Keratinocyte (primary cell): ENCODE measurements around the gene C2orf78. TPM values are rescaled to one million over a fixed set of nuclear protein-coding genes. Genes with fewer than 3 reads are reported as not detected.

Source experiments
- DNase-seq: peaks from one replicate; pipeline ENCODE4 v3.0.0-alpha.2; 2011; ENCODE audit warnings: low read depth, missing footprints, low spot score
- FAIRE-seq: peaks from 2 replicates; lab custom pipeline; 2011; peaks lifted over from hg19 to GRCh38; lab: Jason Lieb, UNC
- H2AFZ ChIP-seq: 2 replicates; pipeline ENCODE4 v1.6.0; 2012; ENCODE audit warnings: low read length, control low read depth, inconsistent platforms; ENCODE audit not compliant: control insufficient read depth
- H3K27ac ChIP-seq: 2 replicates; pipeline ENCODE4 v1.5.1; 2011; ENCODE audit warnings: low read length; ENCODE audit not compliant: control insufficient read depth, insufficient read depth
- H3K27me3 ChIP-seq: 3 replicates; pipeline ENCODE4 v1.6.0; 2011; ENCODE audit warnings: low read length; ENCODE audit not compliant: control insufficient read depth, insufficient read depth; ENCODE audit errors: extremely low read depth
- H3K36me3 ChIP-seq, 2 experiments: 2 replicates in 1 of 2; 3 replicates in 1 of 2; pipeline ENCODE4 v1.5.1; 2011; ENCODE audit warnings: low read length in 2 of 2, mild to moderate bottlenecking in 1 of 2; ENCODE audit not compliant: control insufficient read depth in 2 of 2, insufficient read depth in 2 of 2; ENCODE audit errors: extremely low read depth in 1 of 2
- H3K4me1 ChIP-seq: 3 replicates; pipeline ENCODE4 v1.5.1; 2011; ENCODE audit warnings: low read length; ENCODE audit not compliant: control insufficient read depth, insufficient read depth; ENCODE audit errors: extremely low read depth
- H3K4me2 ChIP-seq: 3 replicates; pipeline ENCODE4 v1.6.0; 2011; ENCODE audit warnings: low read depth, low read length; ENCODE audit not compliant: control insufficient read depth, insufficient read depth; ENCODE audit errors: extremely low read depth
- H3K4me3 ChIP-seq, 3 experiments: fragments of 200-600 bp in 1 of 3; sonication (generic) in 1 of 3; 2 replicates in 2 of 3; 3 replicates in 1 of 3; pipeline ENCODE4 v1.5.1; 2011 to 2016; ENCODE audit warnings: low read length in 3 of 3, mild to moderate bottlenecking in 3 of 3, control low read depth in 2 of 3, inconsistent platforms in 1 of 3, low read depth in 1 of 3, mixed read lengths in 1 of 3, mixed run types in 1 of 3, moderate library complexity in 1 of 3; ENCODE audit not compliant: control insufficient read depth in 2 of 3, insufficient read depth in 2 of 3; ENCODE audit errors: extremely low read depth in 1 of 3
- H3K79me2 ChIP-seq: 2 replicates; pipeline ENCODE4 v1.6.0; 2012; ENCODE audit warnings: low read length; ENCODE audit not compliant: control insufficient read depth, insufficient read depth
- H3K9ac ChIP-seq: 3 replicates; pipeline ENCODE4 v1.6.0; 2011; ENCODE audit warnings: low read length; ENCODE audit not compliant: control insufficient read depth, insufficient read depth; ENCODE audit errors: extremely low read depth
- H3K9me1 ChIP-seq: 3 replicates; pipeline ENCODE4 v1.6.0; 2011; ENCODE audit warnings: low read length; ENCODE audit not compliant: control insufficient read depth, insufficient read depth; ENCODE audit errors: extremely low read depth
- H3K9me3 ChIP-seq: 2 replicates; pipeline ENCODE4 v1.5.1; 2012; ENCODE audit warnings: low read depth, low read length; ENCODE audit not compliant: control insufficient read depth
- H4K20me1 ChIP-seq: 3 replicates; pipeline ENCODE4 v1.6.0; 2011; ENCODE audit warnings: low read length; ENCODE audit not compliant: control insufficient read depth, insufficient read depth; ENCODE audit errors: extremely low read depth
- CTCF ChIP-seq, 3 experiments: IDR thresholded peaks in 1 of 3; conservative IDR thresholded peaks in 1 of 3; optimal IDR thresholded peaks in 1 of 3; 2 replicates in 2 of 3; 3 replicates in 1 of 3; pipeline versions ENCODE3 to v1.5.1; 2011; ENCODE audit warnings: low read length in 3 of 3, mild to moderate bottlenecking in 3 of 3, moderate library complexity in 2 of 3, control low read depth in 1 of 3, inconsistent platforms in 1 of 3; ENCODE audit not compliant: insufficient read depth in 2 of 3; ENCODE audit errors: extremely low read depth in 1 of 3
- EZH2 ChIP-seq: IDR thresholded peaks from one replicate; pipeline ENCODE4 v1.6.1; 2012; ENCODE audit warnings: inconsistent platforms, mild to moderate bottlenecking, low read length, moderate library complexity
- dilution Hi-C: fragments of 300-500 bp; cut with MboI; formaldehyde crosslinking; loops from one replicate; pipeline ENCODE4 v1.7.0; 2020; ENCODE audit warnings: low sequenced_read_pairs; ENCODE audit not compliant: extremely low pct_ligation_motif_present
- polyA plus RNA-seq, 5 experiments: library from polyadenylated mRNA; depleted of rRNA in 3 of 5; stranded (reverse) in 3 of 5; stranded (forward) in 1 of 5; unstranded in 1 of 5; fragments of >200 nt; gene quantifications; 1 replicate in 1 of 5; 2 replicates in 3 of 5; 3 replicates in 1 of 5; pipeline versions ENCODE4 v1.2.1 to v1.2.3, GENCODE V29; 2011 to 2012; ENCODE audit warnings: missing spikeins in 2 of 5, low read depth in 1 of 5, low replicate concordance in 1 of 5

The C2orf78 gene
- polyA plus RNA-seq, 1 donor (not counting 4 experiments of a cell fraction or from before 2014, with no cell fraction given) = not detected

GRCh38 chr2:73811878-73812277, 27.9 kb downstream of the C2orf78 start:
- Histone ChIP-seq H3K27ac (no peak overlapping the region), H3K4me1 (no peaks in the 10 kb centered on the region), H3K9ac (no peak overlapping the region), H3K79me2 (no peaks in the 10 kb centered on the region), H3K4me2 (no peak overlapping the region), H4K20me1 (no peaks in the 10 kb centered on the region), H3K36me3 (no peaks in the 10 kb centered on the region), H3K9me3 (no peaks in the 10 kb centered on the region), H2AFZ (no peak overlapping the region), H3K27me3 (no peaks in the 10 kb centered on the region), H3K4me3 (no peak overlapping the region), H3K9me1 (no peaks in the 10 kb centered on the region)
- TF ChIP-seq CTCF (optimal IDR thresholded peaks at IDR 0.05 in 1 of 3, IDR thresholded peaks at IDR 0.05 in 1 of 3, conservative IDR thresholded peaks at IDR 0.05 in 1 of 3; ENCODE audit: extremely low read depth in 1 of 3, insufficient read depth in 2 of 3, low read length in 3 of 3) (no peak), EZH2 (no peak)
- FAIRE-seq = no peak
- dilution Hi-C loops = no loop called here
- DNase-seq = no peak

- Histone ChIP-seq H3K27me3 (no peaks in the 10 kb centered on the region), H3K4me3 (no peak overlapping the region), H3K4me1 (no peaks in the 10 kb centered on the region), H3K9ac (no peak overlapping the region), H3K9me1 (no peaks in the 10 kb centered on the region), H3K4me2 (no peak overlapping the region), H3K36me3 (no peaks in the 10 kb centered on the region), H3K27ac (no peak overlapping the region), H2AFZ (no peak overlapping the region), H4K20me1 (no peaks in the 10 kb centered on the region), H3K79me2 (no peaks in the 10 kb centered on the region), H3K9me3 (no peaks in the 10 kb centered on the region)
- no peak for DNase-seq
- TF ChIP-seq EZH2 (no peak), CTCF (optimal IDR thresholded peaks at IDR 0.05 in 1 of 3, IDR thresholded peaks at IDR 0.05 in 1 of 3, conservative IDR thresholded peaks at IDR 0.05 in 1 of 3; ENCODE audit: extremely low read depth in 1 of 3, insufficient read depth in 2 of 3, low read length in 3 of 3) (no peak)
- dilution Hi-C loops = no loop called here
- FAIRE-seq = no peak
These were observed 28.7 kb downstream of the C2orf78 start for GRCh38 chr2:73812635-73813034.
